TTC549 (cell line): Measurements from ENCODE around the gene SZRD1.

Source experiments
- FAIRE-seq: peaks from 2 replicates; lab custom pipeline; 2012; peaks lifted over from hg19 to GRCh38; lab: Jason Lieb, UNC

Gene SZRD1

GRCh38 chr1:16397120-16397519 lies 30.1 kb downstream of the SZRD1 start:
- FAIRE-seq, result no peak

- FAIRE-seq, result no peak
Observed at GRCh38 chr1:16398371-16398953, 31.4 kb downstream of the SZRD1 start.

- FAIRE-seq, result no peak
Observed at GRCh38 chr1:16402742-16403141, 35.7 kb downstream of the SZRD1 start.

GRCh38 chr1:16405441-16405840 lies 38.4 kb downstream of the SZRD1 start:
- no peak for FAIRE-seq

- FAIRE-seq, result no peak
Observed at GRCh38 chr1:16406868-16407267, 39.8 kb downstream of the SZRD1 start.

- FAIRE-seq, result no peak
Observed at GRCh38 chr1:16409536-16410152, 42.6 kb downstream of the SZRD1 start.

GRCh38 chr1:16410803-16411202 lies 43.8 kb downstream of the SZRD1 start:
- no peak for FAIRE-seq

GRCh38 chr1:16413191-16413590 lies 46.1 kb downstream of the SZRD1 start:
- FAIRE-seq, result no peak

- no peak for FAIRE-seq
Observed at GRCh38 chr1:16418823-16419425, 51.9 kb downstream of the SZRD1 start.

GRCh38 chr1:16420424-16421118 lies 53.5 kb downstream of the SZRD1 start:
- no peak for FAIRE-seq

GRCh38 chr1:16421201-16421600 lies 54.2 kb downstream of the SZRD1 start:
- FAIRE-seq, result no peak

GRCh38 chr1:16422041-16422440 lies 55.0 kb downstream of the SZRD1 start:
- no peak for FAIRE-seq

GRCh38 chr1:16425125-16426025 lies 58.3 kb downstream of the SZRD1 start:
- no peak for FAIRE-seq

GRCh38 chr1:16430606-16431005 lies 63.6 kb downstream of the SZRD1 start:
- no peak for FAIRE-seq

GRCh38 chr1:16433030-16433429 lies 66.0 kb downstream of the SZRD1 start:
- FAIRE-seq, result no peak

GRCh38 chr1:16434007-16434406 lies 67.0 kb downstream of the SZRD1 start:
- no peak for FAIRE-seq

- no peak for FAIRE-seq
Observed at GRCh38 chr1:16434501-16434900, 67.5 kb downstream of the SZRD1 start.

- FAIRE-seq, result no peak
Observed at GRCh38 chr1:16436946-16437474, 70.0 kb downstream of the SZRD1 start, which contains the start of gene SPATA21. SPATA21 (minus strand) TSS chr1:16437424; CDS start chr1:16431371, 6,053 bp downstream.

GRCh38 chr1:16438516-16438915 lies 71.5 kb downstream of the SZRD1 start:
- no peak for FAIRE-seq

GRCh38 chr1:16438924-16439323 lies 71.9 kb downstream of the SZRD1 start:
- FAIRE-seq, result no peak

- no peak for FAIRE-seq
Observed at GRCh38 chr1:16440131-16440469, 73.1 kb downstream of the SZRD1 start.
